Psoas muscle (tissue), 8 donors: ENCODE results near the gene NPR2. TPM values are rescaled to one million over a fixed set of nuclear protein-coding genes. Genes with fewer than 3 reads are reported as not detected.

Experiments used
- ATAC-seq, 4 donors: fragments of 200-7000 bp; cut with Tn5 transposase; one replicate each; pipeline ENCODE4 v1.9.1; 2020; ENCODE audit warnings: moderate library complexity in 3 of 4, mild to moderate bottlenecking in 2 of 4
- DNase-seq, 2 donors: peaks; one replicate each; pipeline ENCODE4 v3.0.0-alpha.2; 2020
- H3K27ac ChIP-seq: fragments of 200-600 bp; one replicate; pipeline ENCODE4 v1.8.0; 2022
- H3K27me3 ChIP-seq, 3 donors: fragments of 200-600 bp in 1 of 3; one replicate each; pipeline versions ENCODE4 v1.6.1 to v1.8.0; 2013 to 2022; ENCODE audit warnings: low read length in 2 of 3, mild to moderate bottlenecking in 2 of 3, moderate library complexity in 1 of 3; ENCODE audit not compliant: insufficient read depth in 3 of 3
- H3K36me3 ChIP-seq, 2 donors: fragments of 200-600 bp in 1 of 2; one replicate each; pipeline versions ENCODE4 v1.6.1 to v1.8.0; 2013 to 2022; ENCODE audit warnings: low read depth in 1 of 2, mild to moderate bottlenecking in 1 of 2, moderate library complexity in 1 of 2; ENCODE audit not compliant: insufficient read depth in 1 of 2
- H3K4me1 ChIP-seq: fragments of 200-600 bp; one replicate; pipeline ENCODE4 v1.8.0; 2022
- H3K4me3 ChIP-seq: fragments of 200-600 bp; one replicate; pipeline ENCODE4 v1.8.0; 2022; ENCODE audit warnings: mild to moderate bottlenecking
- H3K9me3 ChIP-seq: fragments of 200-600 bp; one replicate; pipeline ENCODE4 v1.8.0; 2022
- WGBS, 3 donors: extraction: QIAGEN DNeasy Blood & Tissue Kit; methylation state at CpG; one replicate each; pipeline versions ENCODE4 v1.1.6 to v1.1.7; 2013; 5-methylcytosine and 5-hydroxymethylcytosine counted together
- intact Hi-C, 2 donors: fragments of 100-400 bp; cut with DNase I; formaldehyde crosslinking; loops; one replicate each; pipeline versions ENCODE4 v1.11.0 to v1.14.2; 2022
- polyA plus RNA-seq, 3 donors: library from polyadenylated mRNA; stranded (reverse); fragments of 200-250 nt; gene quantifications; one replicate each; pipeline ENCODE4 v1.2.3, GENCODE V29; 2013
- total RNA-seq, 4 donors: library from RNA; stranded (reverse); fragmentation: NEBNext Ultra II Directional in 2 of 4; extraction: Animal tissue kit (Norgen Biotek cat#: 25700) in 2 of 4; gene quantifications; one replicate each; pipeline versions ENCODE4 v1.2.1 to v1.2.4, GENCODE V29; 2021 to 2023
- TF ChIP-seq, protein P1 (sequence below): fragments of 200-600 bp; IDR thresholded peaks from one replicate; pipeline ENCODE4 v1.8.0; 2022; ENCODE audit warnings: antibody characterized with exemption
- donor health status: healthy with polysubstance abuse.
- donor health status: DM: no; HTN: no; CAD: no; lungs with moderate emphysema.
- donor health status: Bipolar disorder and iron deficiency.
- donor health status: healthy.
- donor health status: DM: yes; HTN: yes; CAD: no.
- donor health status: DM: no; HTN: no; CAD: no.
- donor health status: DM: no; HTN: no; CAD: no.
- donor health status: DM: yes; HTN: yes; CAD: no.

Gene NPR2
- total and polyA plus RNA-seq, 7 donors = 8.7 to 28.4 (median 15.5) TPM

DNA sequence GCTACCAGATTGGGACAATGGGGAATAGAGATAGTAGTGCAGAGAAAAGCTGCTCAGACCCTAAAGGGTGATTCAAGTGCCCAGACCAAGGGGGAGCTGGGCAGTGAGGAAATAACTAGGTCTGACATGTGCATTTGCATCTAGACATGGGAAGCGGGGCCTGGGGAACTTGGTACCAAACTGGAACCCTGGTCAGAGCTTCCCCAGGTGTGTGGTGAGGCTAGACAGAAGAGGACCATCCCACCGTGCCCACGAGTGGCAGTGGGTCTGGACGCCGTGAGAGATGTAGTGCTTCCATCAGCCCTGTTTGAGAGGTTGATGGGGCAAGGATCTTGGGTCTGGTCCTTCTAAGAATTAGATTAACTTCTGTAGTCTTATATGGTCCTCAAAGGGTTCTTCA, 45.2 kb downstream of the NPR2 start:
- intact Hi-C loops = loop anchor here in 1 of 2 donors (1.0 kb wide), 1 partner anchor 21 kb away; no protein-coding TSS in a partner anchor
- TF ChIP-seq, protein P1, sequence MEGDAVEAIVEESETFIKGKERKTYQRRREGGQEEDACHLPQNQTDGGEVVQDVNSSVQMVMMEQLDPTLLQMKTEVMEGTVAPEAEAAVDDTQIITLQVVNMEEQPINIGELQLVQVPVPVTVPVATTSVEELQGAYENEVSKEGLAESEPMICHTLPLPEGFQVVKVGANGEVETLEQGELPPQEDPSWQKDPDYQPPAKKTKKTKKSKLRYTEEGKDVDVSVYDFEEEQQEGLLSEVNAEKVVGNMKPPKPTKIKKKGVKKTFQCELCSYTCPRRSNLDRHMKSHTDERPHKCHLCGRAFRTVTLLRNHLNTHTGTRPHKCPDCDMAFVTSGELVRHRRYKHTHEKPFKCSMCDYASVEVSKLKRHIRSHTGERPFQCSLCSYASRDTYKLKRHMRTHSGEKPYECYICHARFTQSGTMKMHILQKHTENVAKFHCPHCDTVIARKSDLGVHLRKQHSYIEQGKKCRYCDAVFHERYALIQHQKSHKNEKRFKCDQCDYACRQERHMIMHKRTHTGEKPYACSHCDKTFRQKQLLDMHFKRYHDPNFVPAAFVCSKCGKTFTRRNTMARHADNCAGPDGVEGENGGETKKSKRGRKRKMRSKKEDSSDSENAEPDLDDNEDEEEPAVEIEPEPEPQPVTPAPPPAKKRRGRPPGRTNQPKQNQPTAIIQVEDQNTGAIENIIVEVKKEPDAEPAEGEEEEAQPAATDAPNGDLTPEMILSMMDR = no peak
- no peak overlapping the region for H3K27ac ChIP-seq
- WGBS, 3 donors = 94 to 97% (median 96%) methylated on average over 5 of the region's 5 CpGs
- ATAC-seq (no peak), DNase-seq (no peak)
- H3K36me3 ChIP-seq = no peaks in the 10 kb centered on the region
- no peaks in the 10 kb centered on the region for H3K27me3 ChIP-seq
- H3K9me3 ChIP-seq = no peaks in the 10 kb centered on the region
- peaks cover 37% of the 10 kb centered on the region for H3K4me1 ChIP-seq
- no peak overlapping the region for H3K4me3 ChIP-seq

DNA sequence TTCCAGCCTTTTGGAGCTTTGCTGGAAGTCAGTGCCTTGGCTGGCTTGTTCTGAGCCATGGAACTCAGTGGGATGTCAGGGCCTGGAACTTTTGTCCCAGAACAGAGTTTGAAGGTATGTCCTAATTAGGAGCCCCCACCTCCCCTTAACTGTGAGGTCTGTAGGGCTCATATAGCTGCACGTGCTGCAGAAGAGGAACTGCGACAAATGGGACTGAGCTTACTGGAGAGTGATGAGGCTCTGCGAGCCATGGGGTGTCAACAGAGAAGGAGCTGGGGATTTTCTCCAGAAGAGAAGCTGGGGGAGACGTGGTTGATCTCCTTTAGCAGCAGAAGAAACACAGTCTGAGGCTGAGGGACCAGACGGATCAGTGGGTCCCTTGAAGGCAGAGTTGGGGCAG, 48.5 kb downstream of the NPR2 start:
- H3K4me1 ChIP-seq = peaks cover 19% of the 10 kb centered on the region
- H3K36me3 ChIP-seq = peaks cover 0 to 6% of the 10 kb centered on the region in 2 donors
- WGBS, 3 donors = 91 to 96% (median 94%) methylated on average over 5 of the region's 5 CpGs
- H3K9me3 ChIP-seq = no peaks in the 10 kb centered on the region
- H3K4me3 ChIP-seq = no peak overlapping the region
- H3K27ac ChIP-seq = no peak overlapping the region
- DNase-seq (no peak), ATAC-seq (no peak)
- intact Hi-C loops = no loop called here
- H3K27me3 ChIP-seq = no peaks in the 10 kb centered on the region
- TF ChIP-seq, protein P1 = no peak

DNA sequence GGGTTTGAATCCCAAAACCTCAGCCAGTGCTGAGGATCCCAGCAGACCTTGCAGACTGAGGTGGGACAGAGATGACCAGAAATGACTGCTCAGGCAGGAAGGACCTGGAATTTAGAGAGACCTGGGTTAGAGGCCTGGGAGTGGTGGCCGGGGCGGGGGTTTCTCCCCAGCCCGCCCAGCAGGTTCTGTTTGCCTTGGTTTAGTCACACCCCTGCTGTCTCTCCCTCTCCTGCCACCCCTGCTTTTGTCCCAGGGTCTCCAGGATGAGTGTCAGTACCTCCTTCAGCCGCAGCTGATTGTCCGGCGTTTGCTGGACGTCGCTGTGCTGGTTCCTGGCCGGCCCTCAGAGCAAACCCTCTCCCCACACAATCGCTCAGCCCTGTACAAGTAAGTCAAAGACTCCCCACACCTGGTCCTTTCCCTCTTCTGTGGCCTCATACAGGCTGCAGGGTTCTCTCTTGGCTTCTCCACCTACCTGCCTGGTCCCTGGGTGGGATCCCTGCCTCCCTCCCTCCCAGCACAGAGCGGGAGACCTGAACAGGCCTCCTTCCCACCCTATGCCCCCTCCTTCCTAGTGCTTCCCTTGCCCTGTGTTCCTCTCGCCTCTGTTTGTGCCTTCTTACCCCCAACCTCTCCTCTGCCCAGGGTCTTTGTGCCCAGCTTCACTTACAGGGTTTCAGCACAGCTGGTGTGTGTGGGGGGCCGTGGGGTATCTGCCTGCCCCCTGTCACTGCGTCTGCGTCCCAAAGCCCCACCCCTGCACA, 49.7 kb downstream of the NPR2 start:
- 90 to 92% (median 90%) methylated on average over 12 to 15 of the region's 15 CpGs for WGBS, 3 donors
- DNase-seq (no peak), ATAC-seq (no peak)
- Histone ChIP-seq H3K4me3 (no peak overlapping the region), H3K27me3 (no peaks in the 10 kb centered on the region), H3K4me1 (peaks cover 15% of the 10 kb centered on the region), H3K9me3 (no peaks in the 10 kb centered on the region), H3K27ac (no peak overlapping the region), H3K36me3 (peaks cover 0 to 6% of the 10 kb centered on the region in 2 donors)
- TF ChIP-seq, protein P1 = no peak
- intact Hi-C loops = no loop called here

DNA sequence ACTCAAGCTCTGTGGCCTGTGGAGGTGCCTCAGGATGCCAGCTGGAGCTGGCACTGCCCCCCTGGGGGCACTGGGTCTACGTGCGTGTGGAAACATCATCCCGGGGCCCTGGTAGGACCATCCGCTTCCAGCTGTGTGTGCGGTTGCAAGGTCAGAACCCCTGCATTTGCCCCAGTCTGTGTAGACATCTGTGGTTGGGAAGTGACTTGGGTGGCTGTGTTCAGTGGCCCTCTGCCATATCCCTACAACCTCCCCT, 50.2 kb downstream of the NPR2 start:
- 71 to 83% (median 75%) methylated on average over 5 of the region's 5 CpGs for WGBS, 3 donors
- H3K4me3 ChIP-seq = no peak overlapping the region
- TF ChIP-seq, protein P1 = no peak
- no peaks in the 10 kb centered on the region for H3K9me3 ChIP-seq
- DNase-seq (no peak), ATAC-seq (no peak)
- intact Hi-C loops = no loop called here
- no peak overlapping the region for H3K27ac ChIP-seq
- peaks cover 0 to 10% of the 10 kb centered on the region in 2 donors for H3K36me3 ChIP-seq
- peaks cover 15% of the 10 kb centered on the region for H3K4me1 ChIP-seq
- H3K27me3 ChIP-seq = no peaks in the 10 kb centered on the region
